ENCODE data around the gene SAMD7. TPM values are rescaled to one million over a fixed set of nuclear protein-coding genes. Genes with fewer than 3 reads are reported as not detected.

The SAMD7 gene
- not detected for total RNA-seq

DNA sequence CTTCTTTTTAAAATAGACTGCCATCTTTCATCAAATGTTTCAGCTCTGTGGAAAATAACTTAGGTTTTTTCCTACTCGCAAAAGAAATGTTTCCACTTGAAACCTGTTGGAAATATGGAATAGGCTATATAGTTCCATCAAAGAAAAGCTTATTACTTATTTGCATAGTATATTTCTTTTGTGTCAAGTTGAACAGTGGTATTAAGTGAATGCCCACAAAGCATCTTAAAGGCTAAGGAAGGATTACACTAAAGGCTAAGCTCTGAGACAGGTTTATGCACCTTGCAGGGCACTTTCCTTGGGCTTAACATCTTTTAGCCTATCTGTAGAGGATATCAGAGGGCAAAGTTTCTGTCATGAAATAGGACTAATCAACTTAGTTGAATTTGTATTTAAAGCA is at the start of gene SAMD7:
TSS of gene SAMD7 (plus strand) at position 301 of the 400 bp plus-strand sequence. CDS start 7,927 bp downstream, outside the sequence.
- ChIA-PET POLR2A (interaction anchor here (0.6 kb wide), 1 partner anchor 312 kb away, joined by 3 read pairs; no protein-coding TSS in a partner anchor), CTCF (interaction anchor here (0.6 kb wide), 1 partner anchor 33 kb away, joined by 3 read pairs; no protein-coding TSS in a partner anchor)
- no peak within 1 kb of the TSS for H3K4me3 Mint-ChIP-seq
- H3K27ac Mint-ChIP-seq = no peak within 1 kb of the TSS
- H3K36me3 Mint-ChIP-seq (ENCODE audit: low read depth) = no peaks in the 10 kb centered on the region
- ATAC-seq (no peak), DNase-seq (no peak)
- intact Hi-C loops (cut with DNase I, micrococcal nuclease) = no loop called here
- H3K4me1 Mint-ChIP-seq = no peaks in the 10 kb centered on the region
- no peaks in the 10 kb centered on the region for H3K9me3 Mint-ChIP-seq (ENCODE audit: low read depth)
- no peaks in the 10 kb centered on the region for H3K27me3 Mint-ChIP-seq

GRCh38 chr3:169861871-169862270 is 49.5 kb upstream of the SAMD7 start:
- H3K27me3 Mint-ChIP-seq = peaks cover 10% of the 10 kb centered on the region
- H3K36me3 Mint-ChIP-seq (ENCODE audit: low read depth) = no peaks in the 10 kb centered on the region
- ATAC-seq (no peak), DNase-seq (no peak)
- no peak overlapping the region for H3K27ac Mint-ChIP-seq
- no peaks in the 10 kb centered on the region for H3K9me3 Mint-ChIP-seq (ENCODE audit: low read depth)
- ChIA-PET POLR2A (interaction anchor here (0.6 to 0.9 kb wide), 3 partner anchors 106 to 500 kb away, joined by 3 to 6 read pairs (median 4); partner anchors contain the start of gene PHC3), CTCF (interaction anchor here (0.5 to 3.7 kb wide), 12 partner anchors 10 to 396 kb away, joined by 3 to 17 read pairs (median 3); partner anchors contain the start of genes LRRC34 and LRRIQ4)
- peaks cover 18% of the 10 kb centered on the region for H3K4me1 Mint-ChIP-seq
- intact Hi-C loops (cut with DNase I, micrococcal nuclease) = loop anchor here (5.0 to 10.0 kb wide), 8 partner anchors 50 to 550 kb away; partner anchors contain the start of genes GPR160 (in 1 of the 2), LRRC34 (in 1 of the 2), LRRIQ4 (in 1 of the 2) and SEC62 (in 1 of the 2)
- no peak overlapping the region for H3K4me3 Mint-ChIP-seq

GRCh38 chr3:169863458-169863899 is 47.9 kb upstream of the SAMD7 start:
- Mint-ChIP-seq H3K27ac (no peak overlapping the region), H3K4me1 (peaks cover 18% of the 10 kb centered on the region), H3K36me3 (ENCODE audit: low read depth) (no peaks in the 10 kb centered on the region), H3K27me3 (peaks cover 4% of the 10 kb centered on the region), H3K4me3 (no peak overlapping the region), H3K9me3 (ENCODE audit: low read depth) (no peaks in the 10 kb centered on the region)
- intact Hi-C loops (cut with DNase I, micrococcal nuclease) = loop anchor here (1.0 to 10.0 kb wide), 12 partner anchors 51 to 949 kb away; partner anchors contain the start of genes SEC62 (in 2 of the 2), GPR160 (in 1 of the 2), LRRC34 (in 1 of the 2) and LRRIQ4 (in 1 of the 2)
- ATAC-seq (peak; percentile 61), DNase-seq (peak; percentile 77)
- CTCF ChIA-PET = interaction anchor here (0.7 to 3.7 kb wide), 13 partner anchors 17 to 550 kb away, joined by 3 to 17 read pairs (median 4); no protein-coding TSS in a partner anchor
- POLR2A ChIA-PET = no interaction called here

DNA sequence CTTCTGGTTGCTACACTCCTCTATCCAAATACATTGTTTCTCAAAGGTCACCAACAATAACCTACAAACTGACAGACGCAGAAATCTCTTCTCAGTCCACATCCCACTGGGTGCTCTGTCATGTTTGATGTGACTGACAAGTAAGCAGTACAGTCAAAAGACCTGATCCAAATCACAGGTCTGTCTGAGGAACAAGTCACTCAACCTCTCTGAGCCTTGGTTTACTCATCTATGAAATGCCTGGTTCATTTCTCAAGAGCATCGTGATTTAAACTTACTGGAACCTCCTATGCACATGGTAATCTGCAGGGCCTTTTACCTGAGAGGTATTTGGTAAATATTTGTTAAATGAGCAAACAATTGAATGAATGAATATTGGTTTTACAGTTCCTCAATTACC is 47.1 kb upstream of the SAMD7 start:
- Mint-ChIP-seq H3K36me3 (ENCODE audit: low read depth) (no peaks in the 10 kb centered on the region), H3K27me3 (peaks cover 4% of the 10 kb centered on the region), H3K9me3 (ENCODE audit: low read depth) (no peaks in the 10 kb centered on the region), H3K27ac (no peak overlapping the region), H3K4me3 (no peak overlapping the region), H3K4me1 (peaks cover 18% of the 10 kb centered on the region)
- CTCF ChIA-PET = interaction anchor here (0.7 to 3.7 kb wide), 6 partner anchors 19 to 203 kb away, joined by 3 to 17 read pairs (median 3); no protein-coding TSS in a partner anchor
- intact Hi-C loops (cut with DNase I, micrococcal nuclease) = loop anchor here (5.0 to 10.0 kb wide), 8 partner anchors 52 to 548 kb away; partner anchors contain the start of genes GPR160 (in 1 of the 2), LRRC34 (in 1 of the 2), LRRIQ4 (in 1 of the 2) and SEC62 (in 1 of the 2)
- DNase-seq (no peak), ATAC-seq (peak; percentile 40)
- POLR2A ChIA-PET = no interaction called here

DNA sequence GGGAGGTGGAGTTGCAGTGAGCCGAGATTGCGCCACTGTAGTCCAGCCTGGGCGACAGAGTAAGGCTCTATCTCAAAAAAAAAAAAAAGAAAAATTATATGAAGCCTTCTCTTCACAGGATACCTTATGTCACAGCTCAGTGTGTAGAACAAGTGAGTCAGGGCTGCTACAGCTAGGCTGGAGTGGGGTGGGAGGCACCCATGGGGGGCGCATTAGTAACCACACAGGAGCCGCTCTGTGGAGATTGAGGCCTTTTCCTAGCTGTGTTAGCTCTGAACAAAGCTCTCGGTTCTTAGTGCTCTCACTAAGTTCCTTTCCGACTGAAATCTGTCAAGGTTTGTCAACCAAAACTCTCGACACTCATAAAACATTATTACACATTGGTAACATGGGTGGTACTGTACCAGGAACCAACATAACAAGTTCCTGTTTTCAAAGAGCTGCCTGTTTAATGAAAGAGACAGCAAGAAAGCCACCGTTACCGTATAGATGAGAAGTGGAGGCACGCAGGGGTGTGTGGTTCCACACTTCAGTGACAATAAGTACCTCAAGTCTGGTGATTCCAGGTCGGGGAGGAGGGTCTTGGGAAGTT is 46.1 kb upstream of the SAMD7 start:
- Mint-ChIP-seq H3K27me3 (peaks cover 4% of the 10 kb centered on the region), H3K36me3 (ENCODE audit: low read depth) (no peaks in the 10 kb centered on the region), H3K27ac (peak overlapping the region; percentile 58), H3K4me3 (no peak overlapping the region), H3K9me3 (ENCODE audit: low read depth) (no peaks in the 10 kb centered on the region), H3K4me1 (peaks cover 24% of the 10 kb centered on the region)
- peak; percentile 44 for DNase-seq
- POLR2A ChIA-PET = no interaction called here
- CTCF ChIA-PET = interaction anchor here (0.6 to 3.7 kb wide), 9 partner anchors 8 to 412 kb away, joined by 3 to 17 read pairs (median 3); no protein-coding TSS in a partner anchor
- intact Hi-C loops (cut with DNase I, micrococcal nuclease) = loop anchor here in 1 of 2 experiments (10.0 kb wide), 1 partner anchor 310 kb away; no protein-coding TSS in a partner anchor
- ATAC-seq = peak; percentile 70

- no peaks in the 10 kb centered on the region for H3K36me3 Mint-ChIP-seq (ENCODE audit: low read depth)
- H3K4me1 Mint-ChIP-seq = peaks cover 38% of the 10 kb centered on the region
- intact Hi-C loops (cut with DNase I, micrococcal nuclease) = loop anchor here in 1 of 2 experiments (10.0 kb wide), 1 partner anchor 307 kb away; no protein-coding TSS in a partner anchor
- peaks cover 3% of the 10 kb centered on the region for H3K27me3 Mint-ChIP-seq
- ATAC-seq (no peak), DNase-seq (no peak)
- no peak overlapping the region for H3K27ac Mint-ChIP-seq
- H3K9me3 Mint-ChIP-seq (ENCODE audit: low read depth) = no peaks in the 10 kb centered on the region
- CTCF ChIA-PET = interaction anchor here (0.8 kb wide), 3 partner anchors 33 to 981 kb away, joined by 3 read pairs; no protein-coding TSS in a partner anchor
- POLR2A ChIA-PET = no interaction called here
- H3K4me3 Mint-ChIP-seq = no peak overlapping the region
These were observed 43.7 kb upstream of the SAMD7 start for GRCh38 chr3:169867584-169868210.

GRCh38 chr3:169868369-169868768 is 43.0 kb upstream of the SAMD7 start:
- Mint-ChIP-seq H3K27me3 (peaks cover 3% of the 10 kb centered on the region), H3K27ac (no peak overlapping the region), H3K36me3 (ENCODE audit: low read depth) (no peaks in the 10 kb centered on the region), H3K9me3 (ENCODE audit: low read depth) (no peaks in the 10 kb centered on the region), H3K4me3 (no peak overlapping the region), H3K4me1 (peaks cover 38% of the 10 kb centered on the region)
- ChIA-PET CTCF (interaction anchor here (0.8 kb wide), 1 partner anchor 980 kb away, joined by 3 read pairs; no protein-coding TSS in a partner anchor), POLR2A (no interaction called here)
- intact Hi-C loops (cut with DNase I, micrococcal nuclease) = loop anchor here in 1 of 2 experiments (10.0 kb wide), 1 partner anchor 306 kb away; no protein-coding TSS in a partner anchor
- no peak for ATAC-seq
- DNase-seq = no peak

DNA sequence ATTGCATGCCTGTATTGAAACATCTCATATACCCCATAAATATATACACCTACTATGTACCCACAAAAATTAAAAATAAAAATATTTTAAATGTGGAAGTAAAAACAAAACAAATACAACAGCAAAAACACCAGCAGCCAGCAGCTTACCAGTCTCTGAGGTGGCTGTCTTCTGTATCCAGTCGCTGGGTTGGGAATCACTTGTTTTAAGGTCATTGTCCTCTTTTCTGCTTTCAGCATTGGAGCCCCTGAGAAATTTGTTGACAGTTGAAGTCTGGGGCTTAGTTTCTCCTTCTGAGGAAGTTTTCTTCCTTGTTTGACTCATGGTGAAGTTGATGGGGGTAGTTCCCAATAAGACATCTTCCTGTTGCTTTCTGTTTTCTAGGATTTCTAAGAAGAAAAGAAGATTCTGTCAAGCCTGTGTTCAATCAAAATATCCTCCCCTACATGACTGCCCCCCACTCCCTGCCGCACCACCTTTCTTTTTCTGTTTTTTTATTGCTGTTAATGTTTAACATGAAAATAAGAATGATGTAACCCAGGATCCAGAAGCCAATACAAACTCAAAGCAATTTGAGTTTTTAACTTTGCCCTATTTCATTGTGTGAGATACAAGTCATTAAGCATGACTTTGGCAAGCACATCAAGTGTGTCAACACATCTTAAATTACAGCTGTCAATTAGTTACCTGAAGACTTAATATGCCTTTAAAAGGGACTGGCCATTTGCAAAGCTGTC is 41.7 kb upstream of the SAMD7 start, which contains the start of gene LRRC31:
TSS of gene LRRC31 (minus strand) at position 452 of the 737 bp plus-strand sequence. CDS start at position 324, 128 bp downstream.
- Mint-ChIP-seq H3K27me3 (peaks cover under 1% of the 10 kb centered on the region), H3K4me1 (peaks cover 30% of the 10 kb centered on the region), H3K4me3 (no peak within 1 kb of the TSS), H3K27ac (no peak within 1 kb of the TSS), H3K36me3 (ENCODE audit: low read depth) (no peaks in the 10 kb centered on the region), H3K9me3 (ENCODE audit: low read depth) (no peaks in the 10 kb centered on the region)
- DNase-seq (no peak), ATAC-seq (no peak)
- CTCF ChIA-PET = no interaction called here
- intact Hi-C loops (cut with DNase I, micrococcal nuclease) = loop anchor here in 1 of 2 experiments (10.0 kb wide), 1 partner anchor 305 kb away; no protein-coding TSS in a partner anchor
- POLR2A ChIA-PET = no interaction called here

DNA sequence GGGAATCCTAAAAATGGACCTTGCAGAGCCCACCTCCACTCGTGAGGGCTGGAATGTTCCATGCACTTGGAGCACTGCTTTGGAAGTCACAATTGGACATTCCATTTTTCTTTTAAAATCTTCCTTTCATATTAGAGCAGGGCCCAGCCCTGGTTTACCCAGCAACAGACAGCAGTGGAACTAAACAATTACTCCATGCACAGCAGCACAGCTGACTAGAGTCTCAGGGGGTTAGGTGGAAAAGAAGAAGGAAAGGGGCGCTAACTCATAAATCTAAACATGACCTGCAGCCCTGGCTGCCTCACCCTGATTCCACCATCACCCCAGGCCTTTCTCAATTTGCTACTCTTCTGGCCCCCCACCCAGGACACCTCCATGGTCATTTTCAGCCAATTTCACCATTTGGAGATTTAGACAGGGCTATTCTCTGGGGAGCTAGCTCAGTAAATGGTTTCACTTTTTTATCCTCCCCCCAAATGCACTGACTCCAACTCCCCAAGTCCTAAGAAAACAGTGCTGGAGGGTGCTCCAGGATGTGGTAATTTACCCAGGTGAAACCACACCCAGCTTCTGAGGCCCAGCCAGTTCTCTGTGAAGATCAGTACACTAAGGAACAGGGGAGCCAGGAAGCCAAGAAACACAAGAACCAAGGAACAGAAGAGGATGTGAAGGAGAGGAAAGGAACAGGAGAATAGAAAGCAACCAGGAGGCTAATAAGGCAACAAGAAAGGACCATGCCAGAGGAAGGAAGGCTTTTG is 40.1 kb upstream of the SAMD7 start:
- intact Hi-C loops (cut with DNase I, micrococcal nuclease) = no loop called here
- ATAC-seq (no peak), DNase-seq (peak; percentile 9)
- no peaks in the 10 kb centered on the region for H3K36me3 Mint-ChIP-seq (ENCODE audit: low read depth)
- H3K9me3 Mint-ChIP-seq (ENCODE audit: low read depth) = no peaks in the 10 kb centered on the region
- H3K4me3 Mint-ChIP-seq = no peak overlapping the region
- H3K27me3 Mint-ChIP-seq = peaks cover 2% of the 10 kb centered on the region
- POLR2A ChIA-PET = no interaction called here
- CTCF ChIA-PET = interaction anchor here (0.5 to 1.3 kb wide), 3 partner anchors 10 to 738 kb away, joined by 3 to 4 read pairs (median 3); no protein-coding TSS in a partner anchor
- peaks cover 20% of the 10 kb centered on the region for H3K4me1 Mint-ChIP-seq
- H3K27ac Mint-ChIP-seq = no peak overlapping the region

DNA sequence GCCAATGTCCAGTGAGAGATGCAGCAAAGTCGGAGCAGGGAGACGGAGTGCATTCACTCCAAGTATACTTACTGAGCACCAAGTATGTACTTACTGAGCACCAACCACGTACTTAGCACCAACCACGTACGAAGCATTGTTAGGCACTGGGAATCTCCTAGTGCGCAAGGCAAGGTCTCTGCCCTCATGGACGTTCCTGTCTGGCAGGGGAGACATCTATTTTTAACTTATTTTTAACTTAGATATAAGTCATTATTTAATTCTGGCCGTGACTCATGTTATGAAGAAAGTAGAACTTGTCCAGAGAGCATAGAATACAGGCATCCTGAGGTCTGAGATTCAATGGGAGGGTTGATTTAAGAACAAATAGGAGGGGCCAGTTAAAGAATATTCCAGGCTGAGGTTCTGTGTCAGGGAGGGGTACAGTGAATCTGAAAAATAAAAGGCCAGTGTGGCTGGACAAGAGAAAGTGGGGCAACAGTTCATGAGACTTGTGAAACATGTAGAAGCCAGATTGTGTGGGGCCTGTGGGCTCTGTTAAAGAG is 32.3 kb upstream of the SAMD7 start:
- Mint-ChIP-seq H3K4me1 (no peaks in the 10 kb centered on the region), H3K4me3 (no peak overlapping the region), H3K27ac (no peak overlapping the region), H3K9me3 (ENCODE audit: low read depth) (no peaks in the 10 kb centered on the region), H3K36me3 (ENCODE audit: low read depth) (no peaks in the 10 kb centered on the region), H3K27me3 (peaks cover 2% of the 10 kb centered on the region)
- CTCF ChIA-PET = no interaction called here
- POLR2A ChIA-PET = no interaction called here
- intact Hi-C loops (cut with DNase I, micrococcal nuclease) = no loop called here
- ATAC-seq = no peak
- DNase-seq = no peak

Data from activated CD4-positive, alpha-beta T cell treated with anti-CD3 and anti-CD28 coated beads for 36 hours (primary cell).